Trophoblast cell (in vitro differentiated cells and primary cell): ENCODE results near the gene ST6GALNAC3.
A peak's percentile ranks its signal among the peaks of the same experiment; 100 is the strongest.

Experiments
- DNase-seq, 2 donors: peaks; one replicate each; pipeline ENCODE4 v3.0.0-alpha.2; 2016
- H2AFZ ChIP-seq: 2 replicates; pipeline ENCODE4 v1.6.1; 2013; ENCODE audit warnings: low read length, moderate library complexity, mild to moderate bottlenecking; ENCODE audit not compliant: insufficient read depth, poor library complexity
- H2AK5ac ChIP-seq: 2 replicates; pipeline ENCODE4 v1.6.1; 2013; ENCODE audit warnings: mild to moderate bottlenecking, low read length
- H2BK120ac ChIP-seq: 2 replicates; pipeline ENCODE4 v1.6.1; 2013; ENCODE audit warnings: low read length, mild to moderate bottlenecking, moderate library complexity; ENCODE audit not compliant: insufficient read depth, poor library complexity
- H2BK12ac ChIP-seq: 2 replicates; pipeline ENCODE4 v1.6.1; 2013; ENCODE audit warnings: mild to moderate bottlenecking, low read length, moderate library complexity
- H2BK5ac ChIP-seq: 2 replicates; pipeline ENCODE4 v1.6.1; 2013; ENCODE audit warnings: low read length, low read depth, moderate library complexity, mild to moderate bottlenecking; ENCODE audit not compliant: poor library complexity
- H3K14ac ChIP-seq: 2 replicates; pipeline ENCODE4 v1.6.1; 2013; ENCODE audit warnings: mild to moderate bottlenecking, low read length
- H3K18ac ChIP-seq: 2 replicates; pipeline ENCODE4 v1.6.1; 2013; ENCODE audit warnings: mild to moderate bottlenecking, low read length
- H3K23ac ChIP-seq: 2 replicates; pipeline ENCODE4 v1.6.1; 2013; ENCODE audit warnings: low read length
- H3K27ac ChIP-seq: 2 replicates; pipeline ENCODE4 v1.5.1; 2013; ENCODE audit warnings: low read depth, mild to moderate bottlenecking, inconsistent platforms, low read length, moderate library complexity
- H3K27me3 ChIP-seq: 2 replicates; pipeline ENCODE4 v1.6.1; 2013; ENCODE audit warnings: inconsistent platforms, mild to moderate bottlenecking, low read length, moderate library complexity; ENCODE audit not compliant: insufficient read depth
- H3K36me3 ChIP-seq, 2 experiments: 1 replicate in 1 of 2; 2 replicates in 1 of 2; pipeline ENCODE4 v1.6.1; 2013; ENCODE audit warnings: low read length in 2 of 2, mild to moderate bottlenecking in 2 of 2, moderate library complexity in 1 of 2; ENCODE audit not compliant: insufficient read depth in 2 of 2, control insufficient read depth in 1 of 2
- H3K4ac ChIP-seq: 2 replicates; pipeline ENCODE4 v1.6.1; 2013; ENCODE audit warnings: low read depth, mild to moderate bottlenecking, low read length, moderate library complexity
- H3K4me1 ChIP-seq, 2 experiments: 1 replicate in 1 of 2; 2 replicates in 1 of 2; pipeline ENCODE4 v1.6.1; 2013; ENCODE audit warnings: low read length in 2 of 2, mild to moderate bottlenecking in 2 of 2, moderate library complexity in 1 of 2; ENCODE audit not compliant: insufficient read depth in 2 of 2, control insufficient read depth in 1 of 2
- H3K4me2 ChIP-seq: 2 replicates; pipeline ENCODE4 v1.6.1; 2013; ENCODE audit warnings: inconsistent platforms, mild to moderate bottlenecking, low read length, moderate library complexity
- H3K4me3 ChIP-seq: 2 replicates; pipeline ENCODE4 v1.5.1; 2013; ENCODE audit warnings: mild to moderate bottlenecking, low read depth, low read length, inconsistent platforms
- H3K79me1 ChIP-seq: one replicate; pipeline ENCODE4 v1.6.1; 2013; ENCODE audit warnings: low read length
- H3K79me2 ChIP-seq: 2 replicates; pipeline ENCODE4 v1.6.1; 2013; ENCODE audit warnings: low read length, mild to moderate bottlenecking; ENCODE audit not compliant: control insufficient read depth, insufficient read depth, poor library complexity
- H3K9ac ChIP-seq: 2 replicates; pipeline ENCODE4 v1.6.1; 2013; ENCODE audit warnings: mild to moderate bottlenecking, low read length
- H3K9me3 ChIP-seq: 2 replicates; pipeline ENCODE4 v1.6.1; 2013; ENCODE audit warnings: low read depth, mild to moderate bottlenecking, control low read depth, inconsistent platforms, low read length; ENCODE audit not compliant: insufficient read depth
- H4K12ac ChIP-seq: 2 replicates; pipeline ENCODE4 v1.6.1; 2013; ENCODE audit warnings: low read depth, mild to moderate bottlenecking, low read length, moderate library complexity
- H4K8ac ChIP-seq: 2 replicates; pipeline ENCODE4 v1.6.1; 2013; ENCODE audit warnings: low read depth, mild to moderate bottlenecking, low read length, moderate library complexity
- H4K91ac ChIP-seq: one replicate; pipeline ENCODE4 v1.6.1; 2013; ENCODE audit warnings: low read depth, mild to moderate bottlenecking, low read length, moderate library complexity
- WGBS: extraction: QIAGEN DNeasy Blood & Tissue Kit; methylation state at CpG from one replicate; pipeline ENCODE4 v1.1.7; 2013; ENCODE audit warnings: missing lambda C conversion rate; ENCODE audit not compliant: insufficient read length, insufficient coverage; ENCODE audit errors: extremely low coverage; 5-methylcytosine and 5-hydroxymethylcytosine counted together

Gene ST6GALNAC3

DNA sequence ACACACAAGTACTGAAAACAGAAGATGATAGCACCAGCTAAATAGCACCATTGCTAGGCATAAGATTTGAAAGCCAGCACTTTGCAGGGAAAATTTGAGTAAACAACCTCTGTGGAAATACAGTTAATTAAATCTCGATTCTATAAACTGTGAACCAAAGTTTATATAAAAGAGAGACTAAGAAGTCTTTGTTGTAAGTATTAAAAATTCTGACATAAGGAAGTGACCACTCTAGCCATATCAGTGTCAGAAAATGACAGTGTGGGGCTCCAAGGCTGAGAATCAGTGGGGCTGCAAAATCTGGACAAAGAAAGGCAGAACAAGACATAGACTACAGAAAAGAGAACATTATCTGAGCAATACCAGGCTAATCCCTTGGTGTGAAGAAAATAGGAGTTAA, 292.2 kb downstream of the ST6GALNAC3 start:
- H3K18ac ChIP-seq, result no peak overlapping the region
- H4K12ac ChIP-seq, result no peak overlapping the region
- no peak overlapping the region for H2BK120ac ChIP-seq
- H3K4ac ChIP-seq, result no peak overlapping the region
- no peak overlapping the region for H3K14ac ChIP-seq
- H3K9me3 ChIP-seq, result no peaks in the 10 kb centered on the region
- no peak for DNase-seq
- no peak overlapping the region for H4K8ac ChIP-seq
- no peak overlapping the region for H3K23ac ChIP-seq
- no CpG with 5 or more reads among the region's 1 CpG for WGBS
- H2BK12ac ChIP-seq, result no peak overlapping the region
- no peak overlapping the region for H2AFZ ChIP-seq
- H3K4me2 ChIP-seq, result no peak overlapping the region
- no peak overlapping the region for H2AK5ac ChIP-seq
- no peaks in the 10 kb centered on the region for H3K4me1 ChIP-seq
- no peaks in the 10 kb centered on the region for H3K36me3 ChIP-seq
- no peak overlapping the region for H2BK5ac ChIP-seq
- no peak overlapping the region for H4K91ac ChIP-seq
- no peak overlapping the region for H3K27ac ChIP-seq
- no peak overlapping the region for H3K4me3 ChIP-seq
- no peaks in the 10 kb centered on the region for H3K79me2 ChIP-seq
- H3K27me3 ChIP-seq, result no peaks in the 10 kb centered on the region
- no peak overlapping the region for H3K9ac ChIP-seq
- H3K79me1 ChIP-seq, result no peaks in the 10 kb centered on the region

DNA sequence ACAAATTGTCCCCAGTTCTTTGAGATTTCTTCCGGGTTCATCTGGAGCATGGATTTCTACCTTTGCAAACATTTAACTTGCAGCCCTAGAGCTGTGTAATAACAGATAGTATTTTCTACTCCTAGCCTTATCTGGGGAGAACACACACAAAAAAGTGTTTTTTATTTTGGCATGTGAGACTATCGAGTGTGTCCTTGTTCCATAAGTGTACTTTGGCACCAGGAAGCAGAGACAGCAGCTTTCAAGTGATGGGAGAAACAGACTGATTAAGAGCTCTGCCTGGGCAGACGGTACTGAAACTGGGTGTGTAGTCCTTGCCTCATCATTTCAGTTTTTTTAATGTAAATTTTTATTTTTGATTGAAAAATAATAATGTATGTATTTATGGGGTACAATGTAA, 297.4 kb downstream of the ST6GALNAC3 start:
- H3K79me1 ChIP-seq, result no peaks in the 10 kb centered on the region
- no peak overlapping the region for H2BK5ac ChIP-seq
- no peak overlapping the region for H3K27ac ChIP-seq
- no peak overlapping the region for H4K8ac ChIP-seq
- H4K12ac ChIP-seq, result no peak overlapping the region
- no peaks in the 10 kb centered on the region for H3K27me3 ChIP-seq
- H3K4ac ChIP-seq, result no peak overlapping the region
- H3K4me3 ChIP-seq, result no peak overlapping the region
- no peak overlapping the region for H3K23ac ChIP-seq
- H3K4me2 ChIP-seq, result no peak overlapping the region
- no peak overlapping the region for H2AFZ ChIP-seq
- no peaks in the 10 kb centered on the region for H3K79me2 ChIP-seq
- no peak overlapping the region for H3K14ac ChIP-seq
- H2BK120ac ChIP-seq, result no peak overlapping the region
- no peak overlapping the region for H4K91ac ChIP-seq
- no peak overlapping the region for H3K9ac ChIP-seq
- no peak overlapping the region for H3K18ac ChIP-seq
- H2AK5ac ChIP-seq, result no peak overlapping the region
- no peaks in the 10 kb centered on the region for H3K36me3 ChIP-seq
- WGBS, result no CpG with 5 or more reads among the region's 3 CpGs
- H3K4me1 ChIP-seq, result no peaks in the 10 kb centered on the region
- no peak overlapping the region for H2BK12ac ChIP-seq
- H3K9me3 ChIP-seq, result no peaks in the 10 kb centered on the region
- no peak for DNase-seq

GRCh38 chr1:76374086-76374485, 299.5 kb downstream of the ST6GALNAC3 start:
- Histone ChIP-seq H3K9ac (no peak overlapping the region), H4K12ac (no peak overlapping the region), H3K36me3 (no peaks in the 10 kb centered on the region), H3K9me3 (no peaks in the 10 kb centered on the region), H3K14ac (no peak overlapping the region), H2AK5ac (no peak overlapping the region), H4K91ac (no peak overlapping the region), H2BK120ac (no peak overlapping the region), H3K27ac (no peak overlapping the region), H2BK5ac (no peak overlapping the region), H3K79me2 (no peaks in the 10 kb centered on the region), H3K27me3 (no peaks in the 10 kb centered on the region), H3K23ac (no peak overlapping the region), H3K79me1 (no peaks in the 10 kb centered on the region), H3K18ac (no peak overlapping the region), H4K8ac (no peak overlapping the region), H3K4ac (no peak overlapping the region), H3K4me2 (no peak overlapping the region), H3K4me1 (no peaks in the 10 kb centered on the region), H2AFZ (no peak overlapping the region), H2BK12ac (no peak overlapping the region), H3K4me3 (no peak overlapping the region)
- DNase-seq, result no peak
- WGBS, result no CpG with 5 or more reads among the region's 5 CpGs

DNA sequence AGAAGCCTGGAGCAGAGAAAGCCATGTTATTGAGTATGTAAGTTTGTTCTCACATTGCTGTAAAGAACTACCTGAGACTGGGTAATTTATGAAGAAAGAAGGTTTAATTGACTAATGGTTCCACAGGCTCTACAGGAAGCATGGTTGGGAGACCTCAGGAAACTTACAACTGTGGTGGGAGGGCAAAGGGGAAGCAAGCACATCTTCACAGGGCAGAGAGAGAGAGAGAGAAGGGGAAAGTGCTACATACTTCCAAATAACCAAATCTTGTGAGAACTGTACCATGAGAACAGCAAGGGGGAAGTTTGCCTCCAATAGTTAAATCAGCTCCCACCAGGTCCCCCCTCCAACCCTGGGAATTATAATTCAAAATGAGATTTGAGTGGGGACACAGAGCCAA, 302.7 kb downstream of the ST6GALNAC3 start:
- no peak overlapping the region for H3K14ac ChIP-seq
- no peak overlapping the region for H2BK12ac ChIP-seq
- H3K4me3 ChIP-seq, result no peak overlapping the region
- no peak overlapping the region for H4K8ac ChIP-seq
- no peak overlapping the region for H3K18ac ChIP-seq
- H3K79me2 ChIP-seq, result no peaks in the 10 kb centered on the region
- no peaks in the 10 kb centered on the region for H3K4me1 ChIP-seq
- H3K9me3 ChIP-seq, result no peaks in the 10 kb centered on the region
- H3K27ac ChIP-seq, result no peak overlapping the region
- H2BK5ac ChIP-seq, result no peak overlapping the region
- no peak overlapping the region for H2BK120ac ChIP-seq
- no peak overlapping the region for H3K4ac ChIP-seq
- H3K23ac ChIP-seq, result no peak overlapping the region
- H3K4me2 ChIP-seq, result no peak overlapping the region
- H3K36me3 ChIP-seq, result no peaks in the 10 kb centered on the region
- no peak overlapping the region for H2AFZ ChIP-seq
- H3K27me3 ChIP-seq, result no peaks in the 10 kb centered on the region
- no peaks in the 10 kb centered on the region for H3K79me1 ChIP-seq
- no peak overlapping the region for H2AK5ac ChIP-seq
- H4K91ac ChIP-seq, result no peak overlapping the region
- H3K9ac ChIP-seq, result no peak overlapping the region
- H4K12ac ChIP-seq, result no peak overlapping the region
- no peak for DNase-seq

GRCh38 chr1:76379506-76379905, 305.0 kb downstream of the ST6GALNAC3 start:
- Histone ChIP-seq H3K4ac (no peak overlapping the region), H3K9ac (peak overlapping the region; percentile 1), H3K9me3 (no peaks in the 10 kb centered on the region), H3K4me1 (no peaks in the 10 kb centered on the region), H3K4me3 (no peak overlapping the region), H2BK5ac (no peak overlapping the region), H3K14ac (no peak overlapping the region), H3K79me2 (no peaks in the 10 kb centered on the region), H2AFZ (no peak overlapping the region), H3K27ac (no peak overlapping the region), H3K79me1 (no peaks in the 10 kb centered on the region), H2AK5ac (no peak overlapping the region), H3K18ac (no peak overlapping the region), H4K12ac (no peak overlapping the region), H4K91ac (no peak overlapping the region), H3K27me3 (no peaks in the 10 kb centered on the region), H3K23ac (no peak overlapping the region), H3K4me2 (no peak overlapping the region), H2BK120ac (no peak overlapping the region), H2BK12ac (no peak overlapping the region), H3K36me3 (no peaks in the 10 kb centered on the region), H4K8ac (no peak overlapping the region)
- no peak for DNase-seq
- no CpG with 5 or more reads among the region's 3 CpGs for WGBS
